ENCODE results near the gene CUL9. TPM values are rescaled to one million over a fixed set of nuclear protein-coding genes. Genes with fewer than 3 reads are reported as not detected.

Gene CUL9
- total RNA-seq, 1 experiment from 2014 or later, result 39.6 TPM

- intact Hi-C loops (cut with micrococcal nuclease), result no loop called here
- CTCF ChIA-PET, result interaction anchor here (1.5 to 2.5 kb wide), 2 partner anchors 16 to 27 kb away, joined by 4 to 12 read pairs; partner anchors contain the start of gene DNPH1
- no peak for DNase-seq (ENCODE audit: unreplicated experiment)
- BruUV-seq (replicated peaks), result no TSS peak
- no peak for TF ChIP-seq CTCF (IDR thresholded peaks at IDR 0.05; ENCODE audit: unreplicated experiment)
- Mint-ChIP-seq H3K27ac (ENCODE audit: low read depth, unreplicated experiment) (no peak overlapping the region), H3K27me3 (ENCODE audit: insufficient read depth, unreplicated experiment) (no peaks in the 10 kb centered on the region), H3K4me3 (ENCODE audit: unreplicated experiment) (no peak overlapping the region), H3K36me3 (ENCODE audit: insufficient read depth, unreplicated experiment) (peaks cover 33% of the 10 kb centered on the region), H3K9me3 (ENCODE audit: unreplicated experiment) (no peaks in the 10 kb centered on the region), H3K4me1 (ENCODE audit: insufficient read depth, unreplicated experiment) (no peaks in the 10 kb centered on the region)
- POLR2A ChIA-PET, result interaction anchor here (0.7 kb wide), 1 partner anchor 373 kb away, joined by 3 read pairs; no protein-coding TSS in a partner anchor
Measured at GRCh38 chr6:43202451-43202850, 20.5 kb downstream of the CUL9 start.

- Mint-ChIP-seq H3K9me3 (ENCODE audit: unreplicated experiment) (no peaks in the 10 kb centered on the region), H3K4me1 (ENCODE audit: insufficient read depth, unreplicated experiment) (no peaks in the 10 kb centered on the region), H3K27me3 (ENCODE audit: insufficient read depth, unreplicated experiment) (no peaks in the 10 kb centered on the region), H3K36me3 (ENCODE audit: insufficient read depth, unreplicated experiment) (peaks cover 26% of the 10 kb centered on the region), H3K27ac (ENCODE audit: low read depth, unreplicated experiment) (no peak overlapping the region), H3K4me3 (ENCODE audit: unreplicated experiment) (no peak overlapping the region)
- DNase-seq (ENCODE audit: unreplicated experiment), result no peak
- ChIA-PET POLR2A (interaction anchor here (0.7 kb wide), 1 partner anchor 372 kb away, joined by 3 read pairs; no protein-coding TSS in a partner anchor), CTCF (no interaction called here)
- intact Hi-C loops (cut with micrococcal nuclease), result no loop called here
- no TSS peak for BruUV-seq (replicated peaks)
- TF ChIP-seq CTCF (IDR thresholded peaks at IDR 0.05; ENCODE audit: unreplicated experiment), result no peak
Measured at GRCh38 chr6:43203029-43203717, 21.2 kb downstream of the CUL9 start.

GRCh38 chr6:43203718-43204095 lies 21.7 kb downstream of the CUL9 start:
- peaks cover 26% of the 10 kb centered on the region for H3K36me3 Mint-ChIP-seq (ENCODE audit: insufficient read depth, unreplicated experiment)
- CTCF ChIA-PET, result no interaction called here
- POLR2A ChIA-PET, result no interaction called here

More at GRCh38 chr6:43203718-43204095, 21.7 kb downstream of the CUL9 start:
- no peak for TF ChIP-seq CTCF (IDR thresholded peaks at IDR 0.05; ENCODE audit: unreplicated experiment)
- Mint-ChIP-seq H3K27ac (ENCODE audit: low read depth, unreplicated experiment) (no peak overlapping the region), H3K9me3 (ENCODE audit: unreplicated experiment) (no peaks in the 10 kb centered on the region), H3K4me1 (ENCODE audit: insufficient read depth, unreplicated experiment) (no peaks in the 10 kb centered on the region), H3K4me3 (ENCODE audit: unreplicated experiment) (no peak overlapping the region), H3K27me3 (ENCODE audit: insufficient read depth, unreplicated experiment) (no peaks in the 10 kb centered on the region)
- intact Hi-C loops (cut with micrococcal nuclease), result no loop called here
- no TSS peak for BruUV-seq (replicated peaks)
- no peak for DNase-seq (ENCODE audit: unreplicated experiment)
